Peyer's patch (tissue), 4 donors: ENCODE results near the gene CALN1.

Source experiments
- CTCF ChIP-seq, 6 experiments: fragments of 450-650 bp in 4 of 6; fragments of 200-600 bp in 2 of 6; sonication (generic) in 1 of 6; IDR thresholded peaks; one replicate each; pipeline ENCODE4 v1.5.1; 2017 to 2019; ENCODE audit warnings: antibody characterized with exemption in 6 of 6, mild to moderate bottlenecking in 3 of 6, moderate library complexity in 1 of 6
- POLR2A ChIP-seq, 2 donors: fragments of 450-650 bp; IDR thresholded peaks; one replicate each; pipeline ENCODE4 v1.5.1; 2017; ENCODE audit warnings: antibody characterized with exemption in 2 of 2, mild to moderate bottlenecking in 2 of 2, moderate library complexity in 2 of 2

GRCh38 chr7:71769326-71769725 is 642.8 kb downstream of the CALN1 start:
- TF ChIP-seq POLR2A (IDR thresholded peaks at IDR 0.05) (no peak), CTCF (IDR thresholded peaks at IDR 0.05) (no peak)
